ENCODE results near the gene STC2. TPM values are rescaled to one million over a fixed set of nuclear protein-coding genes. Genes with fewer than 3 reads are reported as not detected.

Gene STC2
- total RNA-seq, 1 donor from 2014 or later = 2.0 TPM

DNA sequence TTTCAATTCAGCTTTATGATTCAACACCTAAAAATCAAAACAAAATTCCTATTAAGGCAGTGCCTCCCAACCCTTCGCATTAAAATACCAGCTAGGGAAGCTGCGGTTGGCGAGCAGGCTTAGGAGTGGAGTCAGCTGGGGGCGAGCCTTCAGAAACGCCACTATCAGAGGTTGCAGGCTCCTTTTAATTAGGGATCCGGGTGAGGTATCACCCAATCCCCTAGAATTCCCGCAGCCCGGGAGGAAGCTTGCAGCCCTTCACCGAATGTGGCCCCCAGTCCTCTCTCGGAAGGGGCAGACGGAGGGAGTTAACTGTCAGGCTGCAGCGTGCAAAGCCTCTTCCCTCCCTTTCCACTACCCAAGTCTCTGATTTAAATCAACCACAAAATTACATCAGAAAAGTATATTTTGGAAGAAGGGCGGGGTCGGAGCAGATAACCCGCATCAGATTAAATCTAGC is 1.7 kb downstream of the STC2 start:
- DNase-seq (ENCODE audit: low spot score in 2 of 2) = peak in 1 of 2 donors; percentile 58
- TF ChIP-seq, protein P1, sequence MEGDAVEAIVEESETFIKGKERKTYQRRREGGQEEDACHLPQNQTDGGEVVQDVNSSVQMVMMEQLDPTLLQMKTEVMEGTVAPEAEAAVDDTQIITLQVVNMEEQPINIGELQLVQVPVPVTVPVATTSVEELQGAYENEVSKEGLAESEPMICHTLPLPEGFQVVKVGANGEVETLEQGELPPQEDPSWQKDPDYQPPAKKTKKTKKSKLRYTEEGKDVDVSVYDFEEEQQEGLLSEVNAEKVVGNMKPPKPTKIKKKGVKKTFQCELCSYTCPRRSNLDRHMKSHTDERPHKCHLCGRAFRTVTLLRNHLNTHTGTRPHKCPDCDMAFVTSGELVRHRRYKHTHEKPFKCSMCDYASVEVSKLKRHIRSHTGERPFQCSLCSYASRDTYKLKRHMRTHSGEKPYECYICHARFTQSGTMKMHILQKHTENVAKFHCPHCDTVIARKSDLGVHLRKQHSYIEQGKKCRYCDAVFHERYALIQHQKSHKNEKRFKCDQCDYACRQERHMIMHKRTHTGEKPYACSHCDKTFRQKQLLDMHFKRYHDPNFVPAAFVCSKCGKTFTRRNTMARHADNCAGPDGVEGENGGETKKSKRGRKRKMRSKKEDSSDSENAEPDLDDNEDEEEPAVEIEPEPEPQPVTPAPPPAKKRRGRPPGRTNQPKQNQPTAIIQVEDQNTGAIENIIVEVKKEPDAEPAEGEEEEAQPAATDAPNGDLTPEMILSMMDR (IDR thresholded peaks at IDR 0.05) = no peak
- no peaks in the 10 kb centered on the region for H3K9me3 ChIP-seq
- intact Hi-C loops (cut with DNase I) = no loop called here
- H3K27me3 ChIP-seq = peaks cover 4% of the 10 kb centered on the region
- peak overlapping the region in 1 of 2 donors; percentile 57 for H3K4me3 ChIP-seq
- H3K27ac ChIP-seq = no peak overlapping the region
- H3K4me1 ChIP-seq = peaks cover 7 to 38% of the 10 kb centered on the region in 2 donors
- H3K36me3 ChIP-seq = no peaks in the 10 kb centered on the region

DNA sequence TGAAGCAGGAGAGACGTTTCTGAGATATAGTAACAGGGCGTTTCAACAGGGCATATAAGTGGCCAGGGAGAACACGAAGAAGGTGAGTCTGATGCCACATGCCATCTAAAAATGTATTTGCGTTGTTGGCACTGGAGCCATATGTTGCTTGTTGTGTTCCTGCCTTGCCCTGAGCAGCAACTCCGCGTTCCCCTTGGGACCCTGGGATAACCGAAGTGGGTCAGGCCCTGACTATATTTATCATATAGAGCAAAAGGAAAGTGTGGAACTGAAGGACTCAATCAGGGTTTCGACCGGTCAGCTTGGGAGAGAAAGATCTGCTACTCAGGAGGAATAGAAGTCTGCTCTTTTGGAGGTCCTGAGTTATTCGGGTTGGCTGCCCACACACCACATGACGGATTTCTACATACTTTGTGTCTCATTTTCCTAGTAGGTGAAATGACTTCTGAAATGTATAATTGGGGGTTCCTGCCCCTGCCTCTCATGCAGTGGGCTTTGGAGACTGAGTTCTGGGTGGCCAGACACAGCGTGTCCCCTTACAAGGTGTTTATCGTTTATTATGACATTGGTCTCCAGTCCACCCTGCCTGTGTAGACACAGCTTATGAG is 3.0 kb downstream of the STC2 start:
- peaks cover 7 to 38% of the 10 kb centered on the region in 2 donors for H3K4me1 ChIP-seq

DNA sequence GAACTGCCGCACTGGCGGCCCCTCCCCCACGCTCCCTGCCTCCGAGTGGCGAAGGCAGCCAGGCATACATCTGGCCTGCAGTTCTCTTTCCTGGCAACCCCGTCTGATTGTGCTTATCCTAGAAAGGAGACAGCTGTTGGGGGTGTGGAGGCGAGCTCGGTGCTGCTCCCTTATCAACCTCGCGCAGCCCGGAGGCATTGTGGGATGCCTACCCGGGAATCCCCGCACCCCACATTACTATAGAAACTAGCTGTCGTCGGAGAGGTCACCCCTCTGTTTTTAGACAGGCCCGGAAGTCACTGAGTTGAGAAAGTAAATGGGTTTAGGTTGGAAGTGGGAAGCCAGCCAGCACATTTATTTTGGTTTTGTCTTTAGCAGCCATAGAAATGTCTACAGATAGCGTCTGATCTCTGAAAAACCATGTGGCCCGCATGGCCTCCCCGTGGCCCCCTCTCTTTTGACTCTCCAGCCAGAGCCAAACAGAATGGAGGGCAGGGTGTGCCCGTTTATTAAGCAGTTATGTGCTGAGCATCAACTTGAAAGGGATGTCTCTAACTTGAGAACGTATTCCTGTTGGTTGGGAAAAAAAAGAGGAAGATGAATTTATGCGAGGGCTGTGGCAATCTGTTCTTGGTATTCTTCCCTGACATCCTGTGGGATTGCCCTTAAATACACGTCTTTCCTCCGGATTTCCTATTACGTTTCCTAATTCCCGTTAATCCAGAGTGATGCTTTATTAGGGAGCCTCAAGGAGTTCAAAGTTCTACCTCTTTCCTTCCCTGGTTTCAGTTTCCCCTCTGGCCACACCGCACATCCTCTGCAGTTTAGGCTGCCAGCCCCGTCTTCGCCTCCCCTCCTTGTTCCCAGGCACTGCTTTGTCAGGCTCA is 3.9 kb downstream of the STC2 start:
- Histone ChIP-seq H3K4me3 (peak overlapping the region; percentile 12 to 42), H3K4me1 (peaks cover 7 to 34% of the 10 kb centered on the region in 2 donors), H3K27me3 (peaks cover 4% of the 10 kb centered on the region), H3K27ac (peak overlapping the region in 1 of 2 donors; percentile 32), H3K36me3 (no peaks in the 10 kb centered on the region), H3K9me3 (no peaks in the 10 kb centered on the region)
- peak; percentile 31 to 79 for DNase-seq (ENCODE audit: low spot score in 2 of 2)
- intact Hi-C loops (cut with DNase I) = no loop called here
- TF ChIP-seq, protein P1 (IDR thresholded peaks at IDR 0.05) = no peak

More for the DNA sequence above, 3.0 kb downstream of the STC2 start:
- H3K27me3 ChIP-seq = peaks cover 4% of the 10 kb centered on the region
- intact Hi-C loops (cut with DNase I) = no loop called here
- TF ChIP-seq, protein P1 (IDR thresholded peaks at IDR 0.05) = no peak
- H3K27ac ChIP-seq = no peak overlapping the region
- no peak overlapping the region for H3K4me3 ChIP-seq
- DNase-seq (ENCODE audit: low spot score in 2 of 2) = peak in 1 of 2 donors; percentile 49
- H3K9me3 ChIP-seq = no peaks in the 10 kb centered on the region
- no peaks in the 10 kb centered on the region for H3K36me3 ChIP-seq

DNA sequence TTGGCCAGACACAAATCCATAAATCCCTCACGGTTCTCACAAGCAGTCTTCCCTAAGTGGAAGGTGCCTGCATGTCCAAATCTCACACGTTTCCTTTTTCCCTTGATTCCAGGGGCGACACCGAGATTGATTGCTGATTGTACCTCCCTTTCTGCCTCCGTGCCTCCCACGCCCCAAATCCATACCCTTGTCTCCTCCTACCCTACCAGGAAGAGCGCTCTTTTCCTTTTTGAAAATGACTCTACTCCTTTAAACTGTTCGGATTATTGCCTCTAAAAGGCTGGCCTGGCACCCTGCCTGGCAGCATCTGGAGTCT is 4.5 kb downstream of the STC2 start:
- peak overlapping the region; percentile 12 to 42 for H3K4me3 ChIP-seq
- H3K27me3 ChIP-seq = peaks cover 4% of the 10 kb centered on the region
- DNase-seq (ENCODE audit: low spot score in 2 of 2) = no peak
- TF ChIP-seq, protein P1 (IDR thresholded peaks at IDR 0.05) = no peak
- intact Hi-C loops (cut with DNase I) = no loop called here
- H3K27ac ChIP-seq = peak overlapping the region in 1 of 2 donors; percentile 32
- no peaks in the 10 kb centered on the region for H3K9me3 ChIP-seq
- no peaks in the 10 kb centered on the region for H3K36me3 ChIP-seq
- peaks cover 7 to 28% of the 10 kb centered on the region in 2 donors for H3K4me1 ChIP-seq

DNA sequence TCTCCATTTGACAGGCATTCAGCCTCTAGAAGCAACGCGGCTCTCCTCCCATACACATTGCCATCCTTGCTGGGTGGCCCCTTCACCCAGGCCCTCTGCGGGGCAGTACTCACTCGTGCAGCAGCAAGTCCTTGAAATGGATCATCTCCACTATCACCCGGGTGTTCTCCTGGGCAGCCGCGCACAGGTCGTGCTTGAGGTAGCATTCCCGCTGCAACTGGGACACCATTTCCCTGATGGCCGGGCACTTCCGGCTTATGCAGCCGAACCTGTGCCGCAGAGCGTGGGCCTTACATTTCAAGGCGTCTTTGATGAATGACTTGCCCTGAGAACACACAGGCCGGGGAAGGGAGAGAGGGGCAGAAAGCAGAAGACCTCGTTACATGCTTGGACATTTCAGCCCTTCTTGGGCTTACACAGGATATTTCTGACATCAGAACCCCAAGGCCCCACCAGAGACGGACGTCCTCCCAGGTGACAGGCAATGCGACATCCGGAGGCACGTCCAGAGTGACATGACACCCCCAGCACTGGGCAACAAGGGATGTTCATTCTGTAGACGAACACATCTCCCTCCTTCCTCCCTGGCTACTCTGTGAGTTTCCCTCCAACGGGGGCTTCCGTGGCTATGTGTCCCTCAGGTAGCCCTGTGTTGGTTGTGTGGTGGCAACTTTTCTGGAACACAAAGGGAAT is 5.0 kb downstream of the STC2 start:
- intact Hi-C loops (cut with DNase I) = no loop called here
- Histone ChIP-seq H3K36me3 (no peaks in the 10 kb centered on the region), H3K4me1 (peaks cover 7 to 25% of the 10 kb centered on the region in 2 donors), H3K4me3 (peak overlapping the region; percentile 12 to 42), H3K27ac (peak overlapping the region in 1 of 2 donors; percentile 32), H3K9me3 (no peaks in the 10 kb centered on the region), H3K27me3 (peaks cover 4% of the 10 kb centered on the region)
- DNase-seq (ENCODE audit: low spot score in 2 of 2) = peak in 1 of 2 donors; percentile 55
- TF ChIP-seq, protein P1 (IDR thresholded peaks at IDR 0.05) = no peak
